DND-41 (cell line): Measurements from ENCODE around the gene RPL27A.

ENCODE experiments used
- EZH2 ChIP-seq: IDR thresholded peaks from 3 replicates; pipeline ENCODE4 v1.6.1; 2012; ENCODE audit warnings: borderline replicate concordance, low read depth, mild to moderate bottlenecking, moderate library complexity, low read length, inconsistent platforms; ENCODE audit not compliant: severe bottlenecking
- TF ChIP-seq, protein P1 (sequence below): IDR thresholded peaks from 2 replicates; pipeline ENCODE4 v1.5.1; 2012; ENCODE audit warnings: borderline replicate concordance, low read length, moderate library complexity, mild to moderate bottlenecking; ENCODE audit not compliant: poor library complexity, severe bottlenecking; ENCODE audit errors: extremely low read depth

DNA sequence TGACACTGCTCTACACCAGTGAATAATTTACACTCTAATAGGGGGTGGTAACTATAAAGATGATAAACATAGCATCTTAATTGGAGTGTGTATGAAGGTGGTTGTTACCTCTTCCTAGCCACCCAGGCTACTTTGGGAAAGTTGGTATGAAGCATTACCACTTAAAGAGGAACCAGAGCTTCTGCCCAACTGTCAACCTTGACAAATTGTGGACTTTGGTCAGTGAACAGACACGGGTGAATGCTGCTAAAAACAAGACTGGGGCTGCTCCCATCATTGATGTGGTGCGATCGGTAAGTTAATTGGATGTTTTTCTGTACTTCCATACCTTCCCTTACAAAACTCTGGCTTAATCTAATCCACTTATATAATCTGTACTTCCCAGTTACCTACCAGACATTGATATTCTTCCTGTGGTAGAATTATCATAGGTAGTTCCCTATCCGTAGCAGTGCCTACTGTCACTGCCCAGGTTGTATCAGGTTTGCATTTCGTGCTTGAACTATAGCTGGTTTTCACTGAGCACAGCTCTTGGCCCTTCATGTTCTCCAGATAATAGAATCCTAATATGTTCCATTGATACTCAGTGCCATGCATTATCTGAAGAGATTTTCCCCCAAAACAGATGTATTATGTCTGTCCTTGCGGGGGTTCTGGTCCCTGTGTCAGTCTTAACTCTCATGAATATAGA lies 2.2 kb downstream of the RPL27A start:
- TF ChIP-seq, protein P1, sequence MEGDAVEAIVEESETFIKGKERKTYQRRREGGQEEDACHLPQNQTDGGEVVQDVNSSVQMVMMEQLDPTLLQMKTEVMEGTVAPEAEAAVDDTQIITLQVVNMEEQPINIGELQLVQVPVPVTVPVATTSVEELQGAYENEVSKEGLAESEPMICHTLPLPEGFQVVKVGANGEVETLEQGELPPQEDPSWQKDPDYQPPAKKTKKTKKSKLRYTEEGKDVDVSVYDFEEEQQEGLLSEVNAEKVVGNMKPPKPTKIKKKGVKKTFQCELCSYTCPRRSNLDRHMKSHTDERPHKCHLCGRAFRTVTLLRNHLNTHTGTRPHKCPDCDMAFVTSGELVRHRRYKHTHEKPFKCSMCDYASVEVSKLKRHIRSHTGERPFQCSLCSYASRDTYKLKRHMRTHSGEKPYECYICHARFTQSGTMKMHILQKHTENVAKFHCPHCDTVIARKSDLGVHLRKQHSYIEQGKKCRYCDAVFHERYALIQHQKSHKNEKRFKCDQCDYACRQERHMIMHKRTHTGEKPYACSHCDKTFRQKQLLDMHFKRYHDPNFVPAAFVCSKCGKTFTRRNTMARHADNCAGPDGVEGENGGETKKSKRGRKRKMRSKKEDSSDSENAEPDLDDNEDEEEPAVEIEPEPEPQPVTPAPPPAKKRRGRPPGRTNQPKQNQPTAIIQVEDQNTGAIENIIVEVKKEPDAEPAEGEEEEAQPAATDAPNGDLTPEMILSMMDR, result no peak
- no peak for TF ChIP-seq EZH2
